GM19328 (cell line): Measurements from ENCODE around the gene TIGD1.

ENCODE experiments used
- ATAC-seq: cut with Tn5 transposase; IDR thresholded peaks from one replicate; pipeline ENCODE4 v1.9.1; 2021; ENCODE audit warnings: mild to moderate bottlenecking, moderate library complexity; ENCODE audit not compliant: unreplicated experiment

Gene TIGD1

DNA sequence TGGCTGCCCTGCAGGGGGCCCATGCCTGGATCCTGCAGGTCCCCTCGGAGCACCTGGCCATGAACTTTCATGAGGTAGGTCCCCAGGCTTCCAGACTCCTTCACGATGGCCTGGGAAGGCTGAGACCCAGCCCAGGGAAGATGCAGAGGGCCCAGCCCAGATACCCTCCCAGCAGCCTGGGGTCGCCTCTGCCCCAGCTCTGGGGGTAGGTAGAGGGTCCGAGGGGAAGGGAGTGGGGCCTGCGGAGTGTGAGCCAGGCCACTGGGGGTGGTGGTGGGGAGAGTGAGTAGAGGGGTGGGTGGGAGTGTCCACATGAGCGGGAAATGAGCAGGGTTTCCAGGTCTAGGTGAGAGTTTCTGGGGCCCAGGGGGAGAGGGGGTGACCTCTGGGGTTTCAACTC is 25.6 kb downstream of the TIGD1 start:
- no peak for ATAC-seq

DNA sequence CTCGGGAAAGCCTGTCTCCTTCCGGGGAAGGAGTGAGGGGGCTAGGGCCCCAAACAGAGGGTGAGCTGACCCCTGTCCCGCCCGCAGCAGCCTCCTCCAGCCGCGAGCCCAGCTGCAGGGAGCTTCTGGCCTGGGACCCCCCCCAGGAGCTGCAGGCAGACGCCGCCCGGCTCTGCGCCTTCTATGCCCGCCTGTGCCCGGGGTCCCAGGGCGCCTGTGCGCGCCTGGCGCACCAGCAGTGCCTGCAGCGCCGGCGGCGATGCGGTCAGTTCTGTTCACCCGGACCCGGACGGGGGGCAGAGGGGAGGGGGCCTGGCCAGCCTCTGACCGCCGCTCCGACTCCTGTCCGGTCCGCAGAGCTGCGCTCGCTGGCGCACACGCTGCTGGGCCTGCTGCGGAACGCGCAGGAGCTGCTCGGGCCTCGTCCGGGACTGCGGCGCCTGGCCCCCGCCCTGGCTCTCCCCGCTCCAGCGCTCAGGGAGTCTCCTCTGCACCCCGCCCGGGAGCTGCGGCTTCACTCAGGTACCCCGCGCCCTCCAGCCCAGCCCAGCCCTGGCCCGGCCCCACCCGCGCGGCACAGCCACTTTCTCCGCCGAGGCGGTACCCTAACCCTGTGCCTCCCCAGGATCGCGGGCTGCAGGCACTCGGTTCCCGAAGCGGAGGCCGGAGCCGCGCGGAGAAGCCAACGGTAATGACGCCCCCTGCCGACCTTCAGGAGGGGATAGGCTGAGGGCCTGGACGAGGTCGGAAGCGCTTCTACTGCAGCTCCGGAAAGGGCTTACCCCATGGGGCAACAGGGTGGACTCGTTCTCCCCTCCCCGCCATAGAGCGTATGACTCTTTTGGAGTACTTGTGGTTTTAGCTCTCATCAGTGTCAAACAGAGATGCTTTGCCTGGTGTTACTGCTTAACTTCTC is 26.4 kb downstream of the TIGD1 start:
- no peak for ATAC-seq

DNA sequence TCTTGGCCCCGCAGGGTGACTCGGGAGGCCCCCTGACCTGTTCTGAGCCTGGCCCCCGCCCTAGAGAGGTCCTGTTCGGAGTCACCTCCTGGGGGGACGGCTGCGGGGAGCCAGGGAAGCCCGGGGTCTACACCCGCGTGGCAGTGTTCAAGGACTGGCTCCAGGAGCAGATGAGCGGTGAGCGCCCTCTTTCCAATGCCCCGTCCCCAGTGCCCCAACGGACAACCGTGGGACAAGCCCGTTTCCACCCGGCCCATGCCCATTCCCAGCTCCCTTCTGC is 27.0 kb downstream of the TIGD1 start:
- ATAC-seq = no peak

DNA sequence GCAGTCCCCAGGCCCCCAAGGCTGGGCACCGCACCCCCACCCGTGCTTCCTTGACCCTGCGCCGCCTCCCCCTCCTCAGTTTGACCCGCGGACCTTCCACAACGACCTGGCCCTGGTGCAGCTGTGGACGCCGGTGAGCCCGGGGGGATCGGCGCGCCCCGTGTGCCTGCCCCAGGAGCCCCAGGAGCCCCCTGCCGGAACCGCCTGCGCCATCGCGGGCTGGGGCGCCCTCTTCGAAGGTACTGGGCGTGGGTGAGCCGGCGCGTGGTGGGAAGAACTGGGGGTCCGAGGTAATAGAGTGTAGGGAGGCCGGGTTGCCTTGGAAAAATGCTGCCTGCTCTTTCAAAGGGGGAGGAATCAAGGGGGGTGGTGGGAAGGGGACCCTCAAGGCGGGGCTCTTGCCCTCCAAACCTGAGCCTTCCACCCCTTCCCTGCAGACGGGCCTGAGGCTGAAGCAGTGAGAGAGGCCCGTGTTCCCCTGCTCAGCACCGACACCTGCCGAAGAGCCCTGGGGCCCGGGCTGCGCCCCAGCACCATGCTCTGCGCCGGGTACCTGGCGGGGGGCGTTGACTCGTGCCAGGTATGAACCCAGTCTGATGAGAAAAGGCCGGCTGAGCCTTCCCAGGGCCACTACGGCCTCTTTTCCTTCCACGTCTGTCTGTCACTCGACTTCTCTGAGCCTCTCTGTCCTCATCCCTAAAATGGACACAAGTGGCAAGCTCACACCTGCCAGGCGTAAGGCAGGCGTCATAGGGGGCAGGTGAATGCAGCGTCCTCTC is 27.5 kb downstream of the TIGD1 start:
- no peak for ATAC-seq

DNA sequence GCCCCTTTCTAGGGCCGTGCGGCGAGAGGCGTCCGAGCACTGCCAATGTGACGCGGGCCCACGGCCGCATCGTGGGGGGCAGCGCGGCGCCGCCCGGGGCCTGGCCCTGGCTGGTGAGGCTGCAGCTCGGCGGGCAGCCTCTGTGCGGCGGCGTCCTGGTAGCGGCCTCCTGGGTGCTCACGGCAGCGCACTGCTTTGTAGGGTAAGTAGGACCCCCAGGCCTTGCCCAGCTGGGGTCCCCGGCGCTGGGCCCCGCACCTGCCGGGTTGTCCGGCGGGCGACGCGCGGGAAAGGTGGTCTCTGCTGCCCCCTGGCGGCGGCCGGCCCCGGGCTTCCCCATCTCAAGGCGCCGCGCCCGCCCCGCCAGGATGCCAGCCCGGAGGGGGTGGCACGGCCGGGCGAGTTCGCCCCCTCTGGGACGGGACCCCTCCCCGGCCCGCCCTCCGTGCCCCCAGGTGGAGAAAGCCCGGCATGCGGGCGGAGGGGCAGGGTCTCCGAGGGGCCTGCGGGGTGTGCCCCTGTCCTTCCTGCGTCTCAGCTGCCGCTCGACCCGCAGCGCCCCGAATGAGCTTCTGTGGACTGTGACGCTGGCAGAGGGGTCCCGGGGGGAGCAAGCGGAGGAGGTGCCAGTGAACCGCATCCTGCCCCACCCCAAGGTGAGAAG is 28.3 kb downstream of the TIGD1 start:
- no peak for ATAC-seq

DNA sequence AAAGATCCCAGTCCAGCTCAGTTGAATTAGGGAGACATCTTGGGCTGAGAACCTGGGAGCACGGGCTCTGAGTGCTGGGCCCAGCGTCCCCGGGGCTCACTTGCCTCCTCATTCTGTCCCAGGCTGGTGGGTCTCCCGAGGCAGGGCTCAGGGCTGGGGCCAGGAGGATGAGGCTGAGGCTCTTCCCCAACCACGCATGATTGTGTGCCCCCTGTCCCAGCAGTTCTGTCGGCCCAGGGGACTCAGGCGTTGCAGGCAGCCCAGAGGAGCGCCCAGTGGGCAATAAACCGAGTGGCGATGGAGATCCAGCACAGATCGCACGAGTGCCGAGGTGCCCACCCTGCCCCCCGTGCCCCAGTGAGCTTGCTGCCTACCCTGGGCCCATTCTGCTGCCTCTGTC is 29.3 kb downstream of the TIGD1 start:
- ATAC-seq = no peak

DNA sequence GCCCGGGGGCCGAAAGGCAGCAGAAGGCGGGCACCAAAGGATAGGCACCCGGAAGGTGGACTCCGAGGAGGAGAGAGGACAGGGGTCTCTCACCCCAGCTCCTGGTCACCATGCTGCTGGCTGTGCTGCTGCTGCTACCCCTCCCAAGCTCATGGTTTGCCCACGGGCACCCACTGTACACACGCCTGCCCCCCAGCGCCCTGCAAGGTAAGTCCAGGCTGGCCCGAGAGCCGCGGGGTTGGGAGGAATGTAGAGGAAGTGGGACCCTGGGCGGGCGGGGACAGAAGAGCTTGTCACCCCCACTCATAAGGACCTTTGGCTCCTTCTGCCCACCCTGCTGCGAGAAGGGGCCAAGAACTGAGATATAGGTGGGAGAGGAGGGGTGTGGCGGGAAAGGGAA is 29.9 kb downstream of the TIGD1 start:
- no peak for ATAC-seq

DNA sequence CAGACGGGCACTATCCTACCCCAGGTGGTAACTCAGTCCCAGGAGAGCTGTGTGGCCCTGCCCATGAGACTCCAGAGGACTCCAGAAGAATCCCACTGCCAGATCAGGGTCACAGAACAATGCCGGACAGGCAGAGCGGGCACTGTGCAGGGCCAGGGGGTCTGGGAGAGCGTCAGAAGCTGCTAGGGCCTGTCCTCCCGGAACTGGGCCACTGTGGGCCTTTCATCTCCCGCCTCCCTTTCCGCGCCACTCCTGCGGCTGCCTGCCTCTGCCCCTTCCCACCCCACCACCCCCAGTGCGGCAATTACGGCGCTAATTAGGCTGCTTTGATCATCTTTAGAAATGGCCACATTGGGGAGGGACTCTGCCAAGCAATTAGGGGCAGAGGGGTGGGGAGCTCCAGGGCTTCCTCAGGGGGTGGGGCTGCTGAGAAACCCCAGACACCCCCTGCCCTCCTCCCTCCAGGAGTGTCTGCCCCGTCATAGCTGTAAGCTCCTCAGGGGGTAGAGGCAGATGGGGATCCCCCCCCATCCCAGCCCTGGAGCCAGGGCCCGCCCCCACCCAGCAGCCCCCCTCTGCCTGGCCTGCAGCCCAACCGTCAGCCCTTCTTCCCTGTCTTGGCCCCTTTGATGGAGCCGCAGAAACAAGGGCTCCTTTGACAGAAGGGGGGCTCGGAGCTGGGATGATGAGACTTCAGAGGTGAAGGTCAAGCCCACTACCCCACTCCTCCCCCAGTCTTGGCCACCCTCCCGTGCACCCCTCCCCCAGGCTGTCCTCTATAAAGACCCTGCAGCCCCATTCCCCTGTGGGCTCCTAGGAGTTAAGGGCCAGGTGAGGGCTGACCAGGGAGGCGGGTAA is 30.5 kb downstream of the TIGD1 start, which contains the start of gene PRSS56:
PRSS56 (plus strand) TSS at position 808 of the 858 bp plus-strand sequence. CDS start 211 bp downstream, outside the sequence.
- no peak for ATAC-seq

DNA sequence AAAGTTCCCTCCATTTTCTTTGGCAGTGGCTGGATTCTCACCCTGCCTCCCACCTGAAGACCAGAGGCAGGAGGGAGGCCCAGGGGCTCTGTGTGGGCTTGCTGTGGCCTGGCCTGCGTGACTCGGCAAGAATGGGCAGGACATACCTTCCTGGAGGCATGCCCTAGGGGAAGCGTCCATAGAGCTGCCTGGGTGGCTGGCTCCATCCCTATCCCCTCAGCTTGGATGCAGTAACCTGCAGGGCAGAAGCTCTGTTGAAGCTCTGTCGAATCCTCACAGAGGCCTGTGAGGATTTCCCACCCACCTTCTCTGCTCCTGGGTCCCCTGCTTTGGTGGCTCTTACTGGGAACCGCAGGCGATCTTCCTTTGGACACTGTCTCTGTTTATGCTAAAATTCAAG is 31.5 kb downstream of the TIGD1 start:
- ATAC-seq = no peak

DNA sequence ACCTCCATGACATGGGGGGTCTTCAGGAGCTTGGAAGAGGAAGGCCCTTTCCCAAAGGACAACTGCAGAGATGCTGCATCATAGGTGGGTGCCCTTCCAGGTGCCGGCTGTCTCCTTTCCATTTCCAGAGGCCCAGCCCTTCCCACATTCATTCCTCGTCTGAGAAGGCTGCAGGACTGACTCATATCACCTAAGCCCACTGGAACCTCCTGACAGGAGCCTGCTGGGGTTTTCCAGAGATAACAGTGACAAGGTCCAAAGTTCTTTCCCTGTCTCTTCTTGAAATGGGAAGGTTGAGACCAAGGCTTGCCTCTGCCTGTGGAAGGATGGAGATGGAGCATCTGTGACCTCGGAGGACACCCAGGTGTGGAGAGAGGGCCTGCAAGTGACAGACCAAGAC is 33.8 kb downstream of the TIGD1 start:
- no peak for ATAC-seq

DNA sequence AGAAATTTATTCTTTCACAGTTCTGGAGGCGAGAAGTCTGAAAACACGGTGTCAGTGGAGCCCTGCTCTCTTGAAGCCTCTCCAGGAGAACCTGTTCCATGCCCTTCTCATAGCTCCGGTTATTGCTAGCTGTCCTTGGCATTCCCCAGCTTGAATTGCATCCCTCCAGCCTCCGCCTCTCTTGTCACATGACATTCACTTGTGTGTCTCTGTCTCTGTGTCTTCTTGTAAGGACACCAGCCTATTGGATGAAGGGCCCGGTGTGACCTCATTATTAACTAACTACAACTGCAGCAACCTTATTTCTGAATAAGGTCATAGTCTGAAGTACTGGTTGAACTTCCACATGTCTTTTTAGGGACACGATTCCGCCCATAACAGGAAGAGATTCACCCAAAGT is 34.7 kb downstream of the TIGD1 start:
- no peak for ATAC-seq

DNA sequence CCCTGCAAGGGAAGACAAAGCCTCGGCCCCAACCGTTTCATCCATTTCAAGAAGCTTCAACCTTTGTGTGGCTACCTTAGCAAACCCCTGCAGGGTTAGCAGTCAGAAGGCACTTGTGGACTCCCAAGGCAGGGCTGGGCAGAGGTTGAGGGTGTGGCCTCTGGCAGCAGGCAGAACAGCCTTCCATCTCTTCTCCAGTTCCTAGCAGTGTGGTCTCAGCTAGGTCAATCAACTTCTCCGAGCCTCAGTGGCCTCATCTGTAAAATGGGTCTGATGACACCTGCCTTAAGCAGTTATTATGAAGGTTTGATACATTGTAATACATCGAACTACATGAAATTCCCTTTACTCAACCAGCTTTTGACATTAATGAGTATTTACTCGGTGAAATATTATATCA is 37.0 kb downstream of the TIGD1 start:
- no peak for ATAC-seq

DNA sequence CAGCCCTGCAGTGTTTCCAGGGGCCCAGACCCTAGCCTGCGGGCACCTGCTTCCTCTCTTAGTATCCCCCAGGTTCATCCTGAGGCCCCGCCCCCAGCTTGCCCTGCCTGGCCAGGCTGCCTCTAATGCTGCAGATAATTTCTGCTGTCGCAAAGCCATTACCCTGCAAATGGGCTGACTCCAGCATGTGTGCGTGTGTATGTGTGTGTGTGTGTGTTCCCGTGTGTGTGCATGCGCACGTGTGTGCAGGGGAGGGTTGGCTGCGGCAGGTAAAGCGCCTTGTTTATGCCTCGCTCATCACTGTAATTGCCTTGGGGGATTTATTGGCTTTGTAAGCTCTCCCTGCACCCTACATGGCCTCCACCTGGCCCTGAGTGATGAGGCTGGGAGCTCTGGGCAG is 37.8 kb downstream of the TIGD1 start:
- ATAC-seq = no peak

DNA sequence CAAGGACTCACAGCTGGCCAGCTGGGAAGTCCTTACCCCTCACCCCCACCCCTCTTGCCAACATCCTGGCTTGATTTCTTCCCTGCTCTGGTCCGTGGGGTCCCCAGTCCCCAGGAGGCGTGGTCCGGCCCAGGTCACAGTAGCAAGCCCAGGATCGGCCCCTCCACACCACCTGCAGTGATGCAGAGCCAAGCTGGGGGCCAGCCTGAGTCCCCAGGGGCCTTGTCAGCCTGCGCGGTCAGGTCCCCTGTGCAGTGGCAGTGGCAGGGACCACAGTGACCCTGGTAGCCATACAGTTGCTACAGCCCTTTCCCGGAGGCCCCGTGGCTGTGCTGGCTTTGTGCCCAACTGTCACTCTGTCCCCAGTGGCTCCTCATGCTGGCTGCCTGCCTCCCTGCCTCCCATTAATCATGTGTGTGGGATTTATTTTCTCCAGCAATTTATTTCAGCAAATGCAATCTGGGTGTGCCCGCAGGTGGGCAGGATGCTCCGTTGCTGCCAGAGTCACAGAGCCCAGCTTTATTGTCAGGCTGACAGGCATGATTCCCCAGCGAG is 38.9 kb downstream of the TIGD1 start:
- ATAC-seq = no peak

DNA sequence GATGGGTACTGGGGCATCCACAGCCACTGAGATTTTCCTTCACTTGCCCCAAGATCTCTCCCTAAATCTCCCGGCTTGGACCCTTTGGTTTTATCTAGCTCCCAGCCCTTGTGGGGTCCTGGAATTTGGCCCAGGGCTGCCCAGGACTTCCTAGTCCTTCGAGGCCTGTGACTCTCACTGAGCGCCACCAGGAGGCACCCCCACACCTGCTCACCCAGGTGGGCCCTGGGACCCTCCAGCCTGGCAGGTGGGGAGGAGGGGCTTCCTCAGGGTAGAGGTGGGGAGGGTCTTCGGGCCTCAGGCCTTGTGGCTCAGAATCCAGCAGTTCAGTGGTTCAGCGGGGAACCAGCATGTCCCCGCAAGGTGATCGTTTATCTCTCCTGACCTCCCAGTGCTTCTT is 42.1 kb downstream of the TIGD1 start:
- no peak for ATAC-seq

DNA sequence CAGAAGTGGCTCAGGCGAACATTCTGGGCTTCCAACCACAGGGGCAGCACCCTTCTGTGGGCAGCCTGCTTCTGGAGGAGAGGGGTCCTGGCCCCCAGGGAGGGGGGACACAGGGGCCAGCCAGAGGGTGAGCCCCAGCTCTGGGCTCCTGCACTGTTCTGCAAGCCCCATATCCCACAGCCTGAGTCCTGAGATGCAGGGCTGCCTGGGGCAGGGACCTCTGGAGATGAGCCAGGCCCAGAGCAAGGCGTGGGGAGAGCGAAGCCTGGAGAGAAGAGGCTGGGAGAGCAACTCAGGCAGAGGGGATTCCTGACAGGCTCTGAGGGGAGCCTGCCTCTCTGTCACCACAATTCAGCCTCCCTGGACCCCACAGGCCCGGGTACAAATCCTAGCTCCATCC is 43.6 kb downstream of the TIGD1 start:
- ATAC-seq = no peak

DNA sequence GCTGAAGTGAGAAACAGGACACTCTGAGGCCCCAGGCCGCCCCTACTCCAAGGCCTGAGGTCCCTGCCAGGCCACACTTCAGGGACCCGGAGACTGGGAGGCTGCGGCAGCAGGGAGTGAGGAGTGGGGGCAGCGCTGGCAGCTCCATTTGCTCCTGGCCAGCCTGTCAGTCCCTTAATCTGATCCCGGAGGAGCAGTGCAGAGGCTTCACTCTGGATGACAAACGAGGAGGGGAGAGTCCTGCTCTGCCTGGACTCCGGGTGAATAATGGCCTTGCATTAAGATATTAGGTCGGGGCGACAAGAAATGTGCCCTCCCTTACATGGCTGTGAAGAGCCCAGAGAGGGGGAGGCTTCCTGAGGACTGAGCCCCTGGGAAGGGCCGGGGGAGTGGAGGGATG is 44.5 kb downstream of the TIGD1 start:
- ATAC-seq = no peak

DNA sequence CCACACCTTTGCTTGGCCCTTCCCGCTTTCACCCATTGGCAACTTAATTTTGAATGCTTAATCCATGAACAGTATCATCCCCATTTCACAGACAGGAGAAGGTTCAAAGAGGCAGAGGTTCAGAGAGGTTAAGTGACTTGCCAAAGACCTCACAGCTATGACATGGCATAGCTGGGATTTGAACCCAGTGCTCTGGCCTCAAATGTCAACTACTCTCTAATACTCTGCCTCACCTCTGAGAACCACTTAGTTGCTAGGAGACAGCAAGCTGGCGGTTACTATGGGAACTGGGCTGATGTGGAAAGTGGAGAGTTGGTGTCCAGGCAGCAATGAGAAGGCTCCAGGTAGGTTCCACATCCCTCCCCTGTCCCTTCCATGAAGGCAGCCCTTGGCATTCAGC is 45.9 kb downstream of the TIGD1 start:
- no peak for ATAC-seq

DNA sequence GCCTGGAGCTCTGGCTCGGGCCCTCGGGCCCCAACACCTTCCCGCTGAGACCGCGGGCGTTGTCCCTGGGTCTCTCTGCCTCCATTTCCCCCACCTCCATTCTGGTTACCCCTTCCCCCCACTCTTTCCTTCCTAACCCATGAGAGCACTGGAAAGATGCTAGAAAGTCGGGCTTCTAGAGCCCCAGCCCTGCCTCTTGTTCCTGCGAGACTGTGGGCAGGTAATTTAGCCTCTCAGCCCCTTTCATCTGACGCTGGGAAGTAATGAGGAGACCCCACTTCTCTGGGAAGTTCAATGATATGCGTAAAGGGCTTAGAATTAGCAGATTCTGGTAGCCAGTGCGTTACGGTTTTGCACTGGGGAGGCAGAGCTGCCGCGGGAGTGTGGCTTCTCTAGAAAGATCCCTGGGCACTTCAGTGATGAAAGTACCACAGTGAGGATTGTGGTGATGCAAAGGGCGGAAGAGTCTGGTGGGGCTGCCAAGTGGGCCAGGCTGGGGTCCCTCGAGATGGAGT is 46.5 kb downstream of the TIGD1 start:
- no peak for ATAC-seq
